ENCODE data around the gene PFKP. TPM values are rescaled to one million over a fixed set of nuclear protein-coding genes. Genes with fewer than 3 reads are reported as not detected.

The PFKP gene
- total RNA-seq, 1 donor from 2014 or later, result 42.8 TPM

- no peak overlapping the region for H3K27ac Mint-ChIP-seq
- ChIA-PET CTCF (no interaction called here), POLR2A (no interaction called here)
- TF ChIP-seq CTCF (IDR thresholded peaks at IDR 0.05), result no peak
- peaks cover 96% of the 10 kb centered on the region for H3K36me3 Mint-ChIP-seq (ENCODE audit: low read depth)
- H3K4me1 Mint-ChIP-seq, result no peaks in the 10 kb centered on the region
- ATAC-seq (ENCODE audit: low read depth), result no peak
- DNase-seq, result no peak
- no peak overlapping the region for H3K4me3 Mint-ChIP-seq
- H3K9me3 Mint-ChIP-seq, result no peaks in the 10 kb centered on the region
- no peaks in the 10 kb centered on the region for H3K27me3 Mint-ChIP-seq
- intact Hi-C loops (cut with micrococcal nuclease), result no loop called here
Observed at GRCh38 chr10:3143791-3144434, 76.6 kb downstream of the PFKP start.

GRCh38 chr10:3145366-3145765 is 78.0 kb downstream of the PFKP start:
- no peak for TF ChIP-seq CTCF (IDR thresholded peaks at IDR 0.05)
- no peak overlapping the region for H3K4me3 Mint-ChIP-seq

GRCh38 chr10:3146289-3146688 is 78.9 kb downstream of the PFKP start:
- Mint-ChIP-seq H3K4me1 (no peaks in the 10 kb centered on the region), H3K27me3 (no peaks in the 10 kb centered on the region), H3K4me3 (no peak overlapping the region), H3K36me3 (ENCODE audit: low read depth) (peaks cover 96% of the 10 kb centered on the region), H3K27ac (no peak overlapping the region), H3K9me3 (no peaks in the 10 kb centered on the region)
- POLR2A ChIA-PET, result no interaction called here
- no peak for TF ChIP-seq CTCF (IDR thresholded peaks at IDR 0.05)
- DNase-seq (no peak), ATAC-seq (ENCODE audit: low read depth) (no peak)
- CTCF ChIA-PET, result no interaction called here
- intact Hi-C loops (cut with micrococcal nuclease), result no loop called here

More at GRCh38 chr10:3145366-3145765, 78.0 kb downstream of the PFKP start:
- POLR2A ChIA-PET, result no interaction called here
- Mint-ChIP-seq H3K9me3 (no peaks in the 10 kb centered on the region), H3K36me3 (ENCODE audit: low read depth) (peaks cover 96% of the 10 kb centered on the region), H3K27ac (no peak overlapping the region), H3K4me1 (no peaks in the 10 kb centered on the region), H3K27me3 (no peaks in the 10 kb centered on the region)
- DNase-seq (no peak), ATAC-seq (ENCODE audit: low read depth) (no peak)
- intact Hi-C loops (cut with micrococcal nuclease), result no loop called here
- CTCF ChIA-PET, result no interaction called here

- no peak for TF ChIP-seq CTCF (IDR thresholded peaks at IDR 0.05)
- ChIA-PET POLR2A (no interaction called here), CTCF (no interaction called here)
- ATAC-seq (ENCODE audit: low read depth) (no peak), DNase-seq (no peak)
- Mint-ChIP-seq H3K36me3 (ENCODE audit: low read depth) (peaks cover 95% of the 10 kb centered on the region), H3K9me3 (no peaks in the 10 kb centered on the region), H3K4me3 (no peak overlapping the region), H3K27ac (no peak overlapping the region), H3K4me1 (no peaks in the 10 kb centered on the region), H3K27me3 (no peaks in the 10 kb centered on the region)
- intact Hi-C loops (cut with micrococcal nuclease), result no loop called here
Observed at GRCh38 chr10:3147117-3147820, 79.9 kb downstream of the PFKP start.

GRCh38 chr10:3148041-3148440 is 80.7 kb downstream of the PFKP start:
- Mint-ChIP-seq H3K27ac (no peak overlapping the region), H3K27me3 (no peaks in the 10 kb centered on the region)
- CTCF ChIA-PET, result no interaction called here

More at GRCh38 chr10:3148041-3148440, 80.7 kb downstream of the PFKP start:
- DNase-seq (no peak), ATAC-seq (ENCODE audit: low read depth) (no peak)
- Mint-ChIP-seq H3K4me3 (no peak overlapping the region), H3K9me3 (no peaks in the 10 kb centered on the region), H3K36me3 (ENCODE audit: low read depth) (peaks cover 96% of the 10 kb centered on the region), H3K4me1 (no peaks in the 10 kb centered on the region)
- intact Hi-C loops (cut with micrococcal nuclease), result no loop called here
- POLR2A ChIA-PET, result no interaction called here
- no peak for TF ChIP-seq CTCF (IDR thresholded peaks at IDR 0.05)
